Activated naive CD8-positive, alpha-beta T cell treated with anti-CD3 and anti-CD28 coated beads for 36 hours (primary cell): ENCODE data around the gene EML4. TPM values are rescaled to one million over a fixed set of nuclear protein-coding genes. Genes with fewer than 3 reads are reported as not detected.
"Not testable (repeated sequence)": the region's sequence is repeated elsewhere in the genome, so short reads cannot be mapped to it uniquely, and the experiment has no call there.

Experiments used
- DNase-seq: peaks from one replicate; pipeline ENCODE4 v3.0.0; 2021
- H3K27ac Mint-ChIP-seq: one replicate; pipeline ENCODE4 v1.8.0; 2022; ENCODE audit warnings: mild to moderate bottlenecking, moderate library complexity, mixed read lengths
- H3K27me3 Mint-ChIP-seq: one replicate; pipeline ENCODE4 v1.8.0; 2022; ENCODE audit warnings: mild to moderate bottlenecking, mixed read lengths
- H3K36me3 Mint-ChIP-seq: one replicate; pipeline ENCODE4 v1.8.0; 2021; ENCODE audit warnings: mild to moderate bottlenecking, mixed read lengths
- H3K4me1 Mint-ChIP-seq: one replicate; pipeline ENCODE4 v1.8.0; 2021; ENCODE audit warnings: mixed read lengths
- H3K4me3 Mint-ChIP-seq: one replicate; pipeline ENCODE4 v1.8.0; 2022; ENCODE audit warnings: mild to moderate bottlenecking, moderate library complexity, mixed read lengths
- H3K9me3 Mint-ChIP-seq: one replicate; pipeline ENCODE4 v1.8.0; 2022; ENCODE audit warnings: mixed read lengths
- total RNA-seq, 2 experiments: library from RNA; stranded (reverse); gene quantifications; one replicate each; pipeline ENCODE4 v1.2.3, GENCODE V29; 2021

Gene EML4
- total RNA-seq, 2 experiments from 2014 or later = 60.0 to 64.6 TPM

- H3K4me3 Mint-ChIP-seq = no peak overlapping the region
- H3K27ac Mint-ChIP-seq = no peak overlapping the region
- no peaks in the 10 kb centered on the region for H3K9me3 Mint-ChIP-seq
- H3K27me3 Mint-ChIP-seq = no peaks in the 10 kb centered on the region
- no peak for DNase-seq
- H3K36me3 Mint-ChIP-seq = no peaks in the 10 kb centered on the region
- peaks cover 5% of the 10 kb centered on the region for H3K4me1 Mint-ChIP-seq
Observed at GRCh38 chr2:42156721-42157120, 12.4 kb upstream of the EML4 start.

GRCh38 chr2:42161444-42161843 is 7.7 kb upstream of the EML4 start:
- Mint-ChIP-seq H3K4me3 (no peak overlapping the region), H3K27ac (no peak overlapping the region), H3K27me3 (no peaks in the 10 kb centered on the region), H3K36me3 (no peaks in the 10 kb centered on the region), H3K4me1 (peaks cover 9% of the 10 kb centered on the region), H3K9me3 (no peaks in the 10 kb centered on the region)
- DNase-seq = no peak

GRCh38 chr2:42163444-42164045 is 5.6 kb upstream of the EML4 start:
- H3K27ac Mint-ChIP-seq = no peak overlapping the region

GRCh38 chr2:42164046-42164445 is 5.1 kb upstream of the EML4 start:
- Mint-ChIP-seq H3K4me1 (peaks cover 14% of the 10 kb centered on the region), H3K27ac (no peak overlapping the region)

More at GRCh38 chr2:42163444-42164045, 5.6 kb upstream of the EML4 start:
- no peak overlapping the region for H3K4me3 Mint-ChIP-seq
- DNase-seq = no peak
- peaks cover 9% of the 10 kb centered on the region for H3K4me1 Mint-ChIP-seq
- H3K27me3 Mint-ChIP-seq = no peaks in the 10 kb centered on the region
- no peaks in the 10 kb centered on the region for H3K9me3 Mint-ChIP-seq
- no peaks in the 10 kb centered on the region for H3K36me3 Mint-ChIP-seq

GRCh38 chr2:42164971-42165370 is 4.2 kb upstream of the EML4 start:
- H3K9me3 Mint-ChIP-seq = no peaks in the 10 kb centered on the region
- no peak overlapping the region for H3K27ac Mint-ChIP-seq
- no peak overlapping the region for H3K4me3 Mint-ChIP-seq
- no peak for DNase-seq
- no peaks in the 10 kb centered on the region for H3K27me3 Mint-ChIP-seq
- H3K4me1 Mint-ChIP-seq = peaks cover 14% of the 10 kb centered on the region
- no peaks in the 10 kb centered on the region for H3K36me3 Mint-ChIP-seq

More at GRCh38 chr2:42164046-42164445, 5.1 kb upstream of the EML4 start:
- Mint-ChIP-seq H3K4me3 (no peak overlapping the region), H3K27me3 (no peaks in the 10 kb centered on the region), H3K36me3 (no peaks in the 10 kb centered on the region), H3K9me3 (no peaks in the 10 kb centered on the region)
- no peak for DNase-seq

GRCh38 chr2:42167458-42167857 is 1.7 kb upstream of the EML4 start:
- no peak for DNase-seq
- Mint-ChIP-seq H3K9me3 (no peaks in the 10 kb centered on the region), H3K36me3 (no peaks in the 10 kb centered on the region), H3K27ac (no peak overlapping the region), H3K4me1 (peaks cover 21% of the 10 kb centered on the region), H3K4me3 (no peak overlapping the region), H3K27me3 (no peaks in the 10 kb centered on the region)

- no peak overlapping the region for H3K27ac Mint-ChIP-seq
- H3K9me3 Mint-ChIP-seq = no peaks in the 10 kb centered on the region
- DNase-seq = no peak
- H3K36me3 Mint-ChIP-seq = peaks cover 4% of the 10 kb centered on the region
- H3K4me3 Mint-ChIP-seq = no peak overlapping the region
- H3K4me1 Mint-ChIP-seq = peaks cover 29% of the 10 kb centered on the region
- H3K27me3 Mint-ChIP-seq = no peaks in the 10 kb centered on the region
Observed at GRCh38 chr2:42168459-42169099, 574 bp upstream of the EML4 start.

- H3K4me1 Mint-ChIP-seq = peaks cover 30% of the 10 kb centered on the region
- no peaks in the 10 kb centered on the region for H3K9me3 Mint-ChIP-seq
- peaks cover 4% of the 10 kb centered on the region for H3K36me3 Mint-ChIP-seq
- DNase-seq = no peak
- H3K27ac Mint-ChIP-seq = no peak overlapping the region
- H3K27me3 Mint-ChIP-seq = no peaks in the 10 kb centered on the region
- no peak overlapping the region for H3K4me3 Mint-ChIP-seq
Observed at GRCh38 chr2:42169874-42170521, 845 bp downstream of the EML4 start.

GRCh38 chr2:42170619-42171395 is 1.7 kb downstream of the EML4 start:
- H3K9me3 Mint-ChIP-seq = no peaks in the 10 kb centered on the region
- peaks cover 27% of the 10 kb centered on the region for H3K4me1 Mint-ChIP-seq
- H3K27ac Mint-ChIP-seq = no peak overlapping the region
- no peak for DNase-seq
- no peaks in the 10 kb centered on the region for H3K27me3 Mint-ChIP-seq
- peaks cover 6% of the 10 kb centered on the region for H3K36me3 Mint-ChIP-seq
- no peak overlapping the region for H3K4me3 Mint-ChIP-seq

GRCh38 chr2:42171396-42171980 is 2.3 kb downstream of the EML4 start:
- H3K27me3 Mint-ChIP-seq = no peaks in the 10 kb centered on the region
- no peaks in the 10 kb centered on the region for H3K9me3 Mint-ChIP-seq
- H3K4me3 Mint-ChIP-seq = no peak overlapping the region
- H3K27ac Mint-ChIP-seq = no peak overlapping the region
- H3K4me1 Mint-ChIP-seq = peaks cover 34% of the 10 kb centered on the region
- no peak for DNase-seq
- H3K36me3 Mint-ChIP-seq = peaks cover 13% of the 10 kb centered on the region

GRCh38 chr2:42172020-42172419 is 2.9 kb downstream of the EML4 start:
- H3K27me3 Mint-ChIP-seq = no peaks in the 10 kb centered on the region
- H3K9me3 Mint-ChIP-seq = no peaks in the 10 kb centered on the region
- peaks cover 37% of the 10 kb centered on the region for H3K4me1 Mint-ChIP-seq
- H3K36me3 Mint-ChIP-seq = peaks cover 13% of the 10 kb centered on the region
- DNase-seq = no peak
- H3K27ac Mint-ChIP-seq = no peak overlapping the region
- H3K4me3 Mint-ChIP-seq = no peak overlapping the region

- no peak for DNase-seq
- peaks cover 41% of the 10 kb centered on the region for H3K4me1 Mint-ChIP-seq
- no peak overlapping the region for H3K4me3 Mint-ChIP-seq
- no peaks in the 10 kb centered on the region for H3K27me3 Mint-ChIP-seq
- peak overlapping the region; percentile 69 for H3K27ac Mint-ChIP-seq
- no peaks in the 10 kb centered on the region for H3K9me3 Mint-ChIP-seq
- H3K36me3 Mint-ChIP-seq = peaks cover 13% of the 10 kb centered on the region
Observed at GRCh38 chr2:42172566-42172965, 3.4 kb downstream of the EML4 start.

- H3K9me3 Mint-ChIP-seq, H3K4me3 Mint-ChIP-seq, DNase-seq, H3K27me3 Mint-ChIP-seq: not testable (repeated sequence)
- peaks cover 46% of the 10 kb centered on the region for H3K4me1 Mint-ChIP-seq
- peak overlapping the region; percentile 69 for H3K27ac Mint-ChIP-seq
- H3K36me3 Mint-ChIP-seq = peaks cover 15% of the 10 kb centered on the region
Observed at GRCh38 chr2:42173467-42173866, 4.3 kb downstream of the EML4 start.

- no peak for DNase-seq
- Mint-ChIP-seq H3K36me3 (peaks cover 20% of the 10 kb centered on the region), H3K4me1 (peaks cover 61% of the 10 kb centered on the region), H3K9me3 (peaks cover 1% of the 10 kb centered on the region), H3K4me3 (no peak overlapping the region), H3K27me3 (no peaks in the 10 kb centered on the region), H3K27ac (no peak overlapping the region)
Observed at GRCh38 chr2:42176992-42177738, 8.0 kb downstream of the EML4 start.
